HG03469 (cell line): ENCODE results near the gene ASCL2.

Source experiments
- ATAC-seq: cut with Tn5 transposase; IDR thresholded peaks from one replicate; pipeline ENCODE4 v1.9.1; 2021; ENCODE audit warnings: mild to moderate bottlenecking, moderate library complexity, moderate number of reproducible peaks; ENCODE audit not compliant: unreplicated experiment

Gene ASCL2

GRCh38 chr11:2275334-2276279 lies 5.2 kb upstream of the ASCL2 start:
- ATAC-seq: no peak

GRCh38 chr11:2273771-2274170 lies 3.4 kb upstream of the ASCL2 start:
- no peak for ATAC-seq

- ATAC-seq: no peak
Observed at GRCh38 chr11:2273311-2273710, 2.9 kb upstream of the ASCL2 start.

GRCh38 chr11:2272946-2273280 lies 2.5 kb upstream of the ASCL2 start:
- ATAC-seq: no peak

GRCh38 chr11:2272228-2272945 lies 2.0 kb upstream of the ASCL2 start:
- no peak for ATAC-seq

- ATAC-seq: no peak
Observed at GRCh38 chr11:2271327-2272227, 1.2 kb upstream of the ASCL2 start.

GRCh38 chr11:2271077-2271326 lies 614 bp upstream of the ASCL2 start:
- no peak for ATAC-seq

GRCh38 chr11:2269601-2270321 lies 627 bp downstream of the ASCL2 start:
- ATAC-seq: no peak

GRCh38 chr11:2268729-2269600 lies 1.4 kb downstream of the ASCL2 start:
- no peak for ATAC-seq

GRCh38 chr11:2267851-2268728 lies 2.3 kb downstream of the ASCL2 start:
- no peak for ATAC-seq

GRCh38 chr11:2267306-2267850 lies 3.0 kb downstream of the ASCL2 start:
- no peak for ATAC-seq

GRCh38 chr11:2266586-2267305 lies 3.6 kb downstream of the ASCL2 start:
- no peak for ATAC-seq

- no peak for ATAC-seq
Observed at GRCh38 chr11:2265854-2266585, 4.4 kb downstream of the ASCL2 start.

- ATAC-seq: no peak
Observed at GRCh38 chr11:2265396-2265795, 5.0 kb downstream of the ASCL2 start.

- no peak for ATAC-seq
Observed at GRCh38 chr11:2264366-2265053, 5.9 kb downstream of the ASCL2 start.

GRCh38 chr11:2263724-2264360 lies 6.5 kb downstream of the ASCL2 start:
- ATAC-seq: no peak
